ENCODE measurements around the gene GRP. TPM values are rescaled to one million over a fixed set of nuclear protein-coding genes. Genes with fewer than 3 reads are reported as not detected.
A peak's percentile ranks its signal among the peaks of the same experiment; 100 is the strongest.

The GRP gene
- total RNA-seq, 3 donors from 2014 or later (not counting 1 experiment from before 2014, with no cell fraction given) = not detected

GRCh38 chr18:59263661-59264060 is 43.7 kb downstream of the GRP start:
- Histone ChIP-seq H3K9me3 (ENCODE audit: control insufficient read depth, insufficient read depth, low read length) (no peaks in the 10 kb centered on the region), H3K27me3 (ENCODE audit: control insufficient read depth, insufficient read depth, low read length) (peaks cover 43% of the 10 kb centered on the region), H3K36me3 (ENCODE audit: control insufficient read depth, insufficient read depth, low read length) (no peaks in the 10 kb centered on the region), H3K27ac (ENCODE audit: low read length) (no peak overlapping the region), H3K4me3 (ENCODE audit: low read length) (no peak overlapping the region), H3K4me1 (ENCODE audit: control insufficient read depth, insufficient read depth, low read length) (peaks cover 9% of the 10 kb centered on the region)
- TF ChIP-seq CTCF (IDR thresholded peaks at IDR 0.05) = no peak
- Mint-ChIP-seq H3K27me3 (ENCODE audit: low read depth in 2 of 2) (peaks cover 44 to 58% of the 10 kb centered on the region in 2 donors), H3K9me3 (peaks cover 0 to 2% of the 10 kb centered on the region in 2 donors), H3K27ac (no peak overlapping the region), H3K36me3 (no peaks in the 10 kb centered on the region), H3K4me3 (no peak overlapping the region), H3K4me1 (peaks cover 0 to 6% of the 10 kb centered on the region in 2 donors)
- WGBS (ENCODE audit: insufficient coverage) = 18% methylated on average over 14 of the region's 16 CpGs
- DNase-seq (no peak), ATAC-seq (no peak)
- intact Hi-C loops (cut with micrococcal nuclease) = no loop called here

- ATAC-seq (no peak), DNase-seq (no peak)
- no peak for TF ChIP-seq CTCF (IDR thresholded peaks at IDR 0.05)
- Histone ChIP-seq H3K4me3 (ENCODE audit: low read length) (no peak overlapping the region), H3K4me1 (ENCODE audit: control insufficient read depth, insufficient read depth, low read length) (peaks cover 11% of the 10 kb centered on the region), H3K9me3 (ENCODE audit: control insufficient read depth, insufficient read depth, low read length) (no peaks in the 10 kb centered on the region), H3K27me3 (ENCODE audit: control insufficient read depth, insufficient read depth, low read length) (peaks cover 43% of the 10 kb centered on the region), H3K36me3 (ENCODE audit: control insufficient read depth, insufficient read depth, low read length) (no peaks in the 10 kb centered on the region), H3K27ac (ENCODE audit: low read length) (no peak overlapping the region)
- Mint-ChIP-seq H3K27ac (no peak overlapping the region), H3K27me3 (ENCODE audit: low read depth in 2 of 2) (peaks cover 46 to 58% of the 10 kb centered on the region in 2 donors), H3K9me3 (peaks cover 0 to 2% of the 10 kb centered on the region in 2 donors), H3K4me1 (peaks cover 0 to 6% of the 10 kb centered on the region in 2 donors), H3K4me3 (no peak overlapping the region), H3K36me3 (no peaks in the 10 kb centered on the region)
- intact Hi-C loops (cut with micrococcal nuclease) = no loop called here
- WGBS (ENCODE audit: insufficient coverage) = 17% methylated on average over 16 of the region's 17 CpGs
Measured at GRCh38 chr18:59264121-59264571, 44.2 kb downstream of the GRP start.

GRCh38 chr18:59264651-59265245 is 44.8 kb downstream of the GRP start:
- H3K4me3 Mint-ChIP-seq = peak overlapping the region; percentile 17
- H3K27me3 Mint-ChIP-seq (ENCODE audit: low read depth in 2 of 2) = peaks cover 46 to 57% of the 10 kb centered on the region in 2 donors

More at GRCh38 chr18:59264651-59265245, 44.8 kb downstream of the GRP start:
- no peaks in the 10 kb centered on the region for H3K36me3 Mint-ChIP-seq
- no peak for DNase-seq
- H3K27me3 ChIP-seq (ENCODE audit: control insufficient read depth, insufficient read depth, low read length) = peaks cover 48% of the 10 kb centered on the region
- 15% methylated on average over 41 of the region's 41 CpGs for WGBS (ENCODE audit: insufficient coverage)
- H3K4me1 Mint-ChIP-seq = peaks cover 4 to 11% of the 10 kb centered on the region in 2 donors
- H3K27ac ChIP-seq (ENCODE audit: low read length) = no peak overlapping the region
- H3K27ac Mint-ChIP-seq = no peak overlapping the region
- H3K4me1 ChIP-seq (ENCODE audit: control insufficient read depth, insufficient read depth, low read length) = peaks cover 15% of the 10 kb centered on the region
- H3K9me3 Mint-ChIP-seq = no peaks in the 10 kb centered on the region
- no peak for TF ChIP-seq CTCF (IDR thresholded peaks at IDR 0.05)
- no peaks in the 10 kb centered on the region for H3K36me3 ChIP-seq (ENCODE audit: control insufficient read depth, insufficient read depth, low read length)
- intact Hi-C loops (cut with micrococcal nuclease) = no loop called here
- no peaks in the 10 kb centered on the region for H3K9me3 ChIP-seq (ENCODE audit: control insufficient read depth, insufficient read depth, low read length)
- H3K4me3 ChIP-seq (ENCODE audit: low read length) = no peak overlapping the region
- ATAC-seq = peak in 1 of 3 donors; percentile 21
